ENCODE results near the gene PWWP2B.

The PWWP2B gene

DNA sequence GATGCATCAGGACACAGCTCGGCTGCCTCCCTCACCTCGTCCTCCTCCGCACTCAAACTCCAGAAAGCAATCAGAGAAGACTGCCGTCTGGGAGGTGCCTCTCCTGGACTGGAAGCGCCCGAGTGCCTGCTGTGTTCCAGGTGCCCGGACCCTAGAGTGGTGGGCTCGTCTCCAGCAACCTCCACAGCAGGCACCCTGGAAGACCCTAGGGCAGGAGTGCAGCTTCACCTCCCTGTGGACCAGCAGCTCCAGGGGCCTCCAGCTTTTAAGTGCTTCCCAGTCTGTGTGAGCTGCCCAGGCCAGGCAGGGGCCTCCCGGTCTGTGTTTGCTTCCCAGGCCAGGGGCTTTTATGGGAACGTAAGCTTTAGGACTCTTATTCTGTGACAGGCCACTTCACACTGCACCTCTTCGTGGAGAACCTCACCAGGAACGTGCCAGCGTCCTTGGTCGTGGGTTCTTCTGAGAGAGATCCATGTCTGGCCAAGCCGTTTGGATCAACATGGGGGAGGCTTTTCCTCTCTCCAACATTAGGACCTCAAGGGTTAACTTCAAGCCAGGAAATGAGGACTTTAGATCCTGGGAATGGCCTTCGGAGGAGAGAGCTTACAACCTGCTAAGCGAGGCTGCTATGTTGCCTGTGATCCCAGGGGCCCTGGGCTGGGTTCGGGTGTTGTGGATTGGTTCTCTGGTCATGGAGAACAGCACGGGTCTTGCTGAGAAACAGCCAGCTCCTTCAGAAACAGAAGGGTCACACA, 5.9 kb upstream of the PWWP2B start:
- Histone ChIP-seq H3K27ac (ENCODE audit: low read length) (no peak overlapping the region), H3K27me3 (ENCODE audit: low read depth, low read length) (no peaks in the 10 kb centered on the region), H3K36me3 (ENCODE audit: control insufficient read depth in 1 of 2, insufficient read depth in 2 of 2, low read length in 2 of 2) (no peaks in the 10 kb centered on the region), H3K4me3 (ENCODE audit: low read depth in 1 of 2, low read length in 2 of 2) (no peak overlapping the region), H3K9me3 (ENCODE audit: control insufficient read depth in 1 of 2, low read length in 2 of 2) (no peaks in the 10 kb centered on the region), H3K4me1 (ENCODE audit: control insufficient read depth in 1 of 2, insufficient read depth in 2 of 2, low read length in 2 of 2) (peaks cover 0 to 9% of the 10 kb centered on the region in 2 donors)

GRCh38 chr10:132391676-132392020, 5.4 kb upstream of the PWWP2B start:
- no peaks in the 10 kb centered on the region for H3K36me3 ChIP-seq (ENCODE audit: control insufficient read depth in 1 of 2, insufficient read depth in 2 of 2, low read length in 2 of 2)
- no peak overlapping the region for H3K4me3 ChIP-seq (ENCODE audit: low read depth in 1 of 2, low read length in 2 of 2)
- no peak overlapping the region for H3K27ac ChIP-seq (ENCODE audit: low read length)
- H3K4me1 ChIP-seq (ENCODE audit: control insufficient read depth in 1 of 2, insufficient read depth in 2 of 2, low read length in 2 of 2), result peaks cover 0 to 9% of the 10 kb centered on the region in 2 donors
- no peaks in the 10 kb centered on the region for H3K27me3 ChIP-seq (ENCODE audit: low read depth, low read length)
- no peaks in the 10 kb centered on the region for H3K9me3 ChIP-seq (ENCODE audit: control insufficient read depth in 1 of 2, low read length in 2 of 2)

DNA sequence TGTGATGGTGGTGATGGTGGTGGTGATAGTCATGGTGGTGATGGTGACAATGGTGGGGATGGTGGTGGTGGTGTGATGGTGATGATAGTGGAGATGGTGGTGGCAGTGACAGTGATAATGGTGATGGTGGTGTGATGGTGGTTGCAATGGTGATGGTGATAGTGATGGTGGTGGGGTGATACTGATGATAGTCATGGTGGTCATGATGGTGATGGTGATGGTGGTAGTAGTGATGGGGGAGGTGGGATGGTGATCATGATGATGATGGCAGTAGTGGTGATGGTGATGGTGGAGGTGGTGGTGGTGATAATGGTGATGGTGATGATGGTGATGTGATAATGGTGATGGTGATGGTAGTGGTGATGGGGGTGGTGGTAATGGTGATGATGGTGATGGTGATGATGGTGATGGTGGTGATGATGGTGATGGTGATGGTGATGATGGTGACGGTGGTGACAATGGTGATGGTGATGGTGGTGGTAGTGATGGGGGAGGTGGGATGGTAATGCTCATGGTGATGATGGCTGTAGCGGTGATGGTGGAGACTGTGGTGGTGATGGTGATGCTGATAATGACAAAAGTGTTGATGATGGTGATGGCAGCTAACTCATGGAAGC, 4.7 kb upstream of the PWWP2B start:
- Histone ChIP-seq H3K27ac (ENCODE audit: low read length) (no peak overlapping the region), H3K4me3 (ENCODE audit: low read depth in 1 of 2, low read length in 2 of 2) (no peak overlapping the region), H3K36me3 (ENCODE audit: control insufficient read depth in 1 of 2, insufficient read depth in 2 of 2, low read length in 2 of 2) (no peaks in the 10 kb centered on the region), H3K27me3 (ENCODE audit: low read depth, low read length) (no peaks in the 10 kb centered on the region), H3K4me1 (ENCODE audit: control insufficient read depth in 1 of 2, insufficient read depth in 2 of 2, low read length in 2 of 2) (peaks cover 0 to 9% of the 10 kb centered on the region in 2 donors), H3K9me3 (ENCODE audit: control insufficient read depth in 1 of 2, low read length in 2 of 2) (no peaks in the 10 kb centered on the region)

- Histone ChIP-seq H3K9me3 (ENCODE audit: control insufficient read depth in 1 of 2, low read length in 2 of 2) (no peaks in the 10 kb centered on the region), H3K27me3 (ENCODE audit: low read depth, low read length) (no peaks in the 10 kb centered on the region), H3K27ac (ENCODE audit: low read length) (no peak overlapping the region), H3K36me3 (ENCODE audit: control insufficient read depth in 1 of 2, insufficient read depth in 2 of 2, low read length in 2 of 2) (no peaks in the 10 kb centered on the region), H3K4me1 (ENCODE audit: control insufficient read depth in 1 of 2, insufficient read depth in 2 of 2, low read length in 2 of 2) (peaks cover 2 to 15% of the 10 kb centered on the region in 2 donors), H3K4me3 (ENCODE audit: low read depth in 1 of 2, low read length in 2 of 2) (no peak overlapping the region)
Measured at GRCh38 chr10:132392811-132393694, 3.9 kb upstream of the PWWP2B start.

GRCh38 chr10:132393695-132394181, 3.3 kb upstream of the PWWP2B start:
- no peaks in the 10 kb centered on the region for H3K27me3 ChIP-seq (ENCODE audit: low read depth, low read length)
- H3K4me1 ChIP-seq (ENCODE audit: control insufficient read depth in 1 of 2, insufficient read depth in 2 of 2, low read length in 2 of 2), result peaks cover 8 to 22% of the 10 kb centered on the region in 2 donors
- H3K9me3 ChIP-seq (ENCODE audit: control insufficient read depth in 1 of 2, low read length in 2 of 2), result no peaks in the 10 kb centered on the region
- H3K27ac ChIP-seq (ENCODE audit: low read length), result no peak overlapping the region
- H3K36me3 ChIP-seq (ENCODE audit: control insufficient read depth in 1 of 2, insufficient read depth in 2 of 2, low read length in 2 of 2), result no peaks in the 10 kb centered on the region
- H3K4me3 ChIP-seq (ENCODE audit: low read depth in 1 of 2, low read length in 2 of 2), result no peak overlapping the region

- Histone ChIP-seq H3K36me3 (ENCODE audit: control insufficient read depth in 1 of 2, insufficient read depth in 2 of 2, low read length in 2 of 2) (no peaks in the 10 kb centered on the region), H3K27ac (ENCODE audit: low read length) (no peak overlapping the region), H3K9me3 (ENCODE audit: control insufficient read depth in 1 of 2, low read length in 2 of 2) (no peaks in the 10 kb centered on the region), H3K27me3 (ENCODE audit: low read depth, low read length) (no peaks in the 10 kb centered on the region), H3K4me1 (ENCODE audit: control insufficient read depth in 1 of 2, insufficient read depth in 2 of 2, low read length in 2 of 2) (peaks cover 8 to 27% of the 10 kb centered on the region in 2 donors), H3K4me3 (ENCODE audit: low read depth in 1 of 2, low read length in 2 of 2) (no peak overlapping the region)
Measured at GRCh38 chr10:132394201-132394811, 2.7 kb upstream of the PWWP2B start.

DNA sequence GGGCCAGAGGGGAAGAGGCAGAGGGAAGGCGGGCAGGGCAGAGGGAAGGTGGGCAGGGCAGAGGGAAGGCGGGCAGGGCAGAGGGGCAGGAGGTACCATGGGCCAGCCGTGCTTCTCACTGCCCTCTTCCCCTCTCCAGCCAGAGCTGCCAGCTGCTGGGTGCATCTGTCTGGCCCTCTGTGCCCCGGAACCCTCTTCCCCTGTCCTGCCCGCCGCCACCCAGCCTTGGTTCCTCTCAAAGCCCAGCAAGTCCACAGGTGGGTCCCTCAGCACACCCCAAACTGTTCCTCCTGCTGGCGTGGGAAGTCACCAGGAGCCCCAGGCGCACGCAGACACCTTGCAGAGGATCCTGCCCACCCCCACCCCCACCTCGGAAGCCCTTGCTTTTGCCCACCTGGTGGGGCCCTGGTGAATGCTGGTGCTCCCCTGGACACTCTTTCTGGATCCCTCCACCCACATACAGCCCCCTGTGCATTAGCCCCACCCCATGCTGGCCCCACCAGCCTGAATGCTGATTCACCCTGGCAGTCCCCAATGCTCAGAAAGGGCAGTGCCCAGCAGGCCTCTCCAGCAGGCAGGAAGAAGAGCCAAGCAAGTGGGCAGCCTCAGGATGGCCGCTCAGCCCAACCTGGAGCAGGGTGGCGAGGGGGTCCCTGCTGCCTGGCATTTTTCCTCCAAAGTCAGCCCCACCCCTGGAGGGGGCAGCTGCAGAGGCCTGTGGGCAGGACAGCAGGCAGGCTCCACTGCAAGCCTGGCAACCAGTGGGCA, 1.9 kb upstream of the PWWP2B start:
- Histone ChIP-seq H3K36me3 (ENCODE audit: control insufficient read depth in 1 of 2, insufficient read depth in 2 of 2, low read length in 2 of 2) (no peaks in the 10 kb centered on the region), H3K4me3 (ENCODE audit: low read depth in 1 of 2, low read length in 2 of 2) (no peak overlapping the region)

GRCh38 chr10:132395704-132396493, 1.1 kb upstream of the PWWP2B start:
- Histone ChIP-seq H3K4me1 (ENCODE audit: control insufficient read depth in 1 of 2, insufficient read depth in 2 of 2, low read length in 2 of 2) (peaks cover 8 to 40% of the 10 kb centered on the region in 2 donors), H3K4me3 (ENCODE audit: low read depth in 1 of 2, low read length in 2 of 2) (peak overlapping the region in 1 of 2 donors; percentile 57), H3K9me3 (ENCODE audit: control insufficient read depth in 1 of 2, low read length in 2 of 2) (no peaks in the 10 kb centered on the region), H3K36me3 (ENCODE audit: control insufficient read depth in 1 of 2, insufficient read depth in 2 of 2, low read length in 2 of 2) (no peaks in the 10 kb centered on the region), H3K27me3 (ENCODE audit: low read depth, low read length) (no peaks in the 10 kb centered on the region), H3K27ac (ENCODE audit: low read length) (no peak overlapping the region)

More for the DNA sequence above, 1.9 kb upstream of the PWWP2B start:
- H3K27ac ChIP-seq (ENCODE audit: low read length), result no peak overlapping the region
- H3K4me1 ChIP-seq (ENCODE audit: control insufficient read depth in 1 of 2, insufficient read depth in 2 of 2, low read length in 2 of 2), result peaks cover 8 to 34% of the 10 kb centered on the region in 2 donors
- no peaks in the 10 kb centered on the region for H3K9me3 ChIP-seq (ENCODE audit: control insufficient read depth in 1 of 2, low read length in 2 of 2)
- no peaks in the 10 kb centered on the region for H3K27me3 ChIP-seq (ENCODE audit: low read depth, low read length)

DNA sequence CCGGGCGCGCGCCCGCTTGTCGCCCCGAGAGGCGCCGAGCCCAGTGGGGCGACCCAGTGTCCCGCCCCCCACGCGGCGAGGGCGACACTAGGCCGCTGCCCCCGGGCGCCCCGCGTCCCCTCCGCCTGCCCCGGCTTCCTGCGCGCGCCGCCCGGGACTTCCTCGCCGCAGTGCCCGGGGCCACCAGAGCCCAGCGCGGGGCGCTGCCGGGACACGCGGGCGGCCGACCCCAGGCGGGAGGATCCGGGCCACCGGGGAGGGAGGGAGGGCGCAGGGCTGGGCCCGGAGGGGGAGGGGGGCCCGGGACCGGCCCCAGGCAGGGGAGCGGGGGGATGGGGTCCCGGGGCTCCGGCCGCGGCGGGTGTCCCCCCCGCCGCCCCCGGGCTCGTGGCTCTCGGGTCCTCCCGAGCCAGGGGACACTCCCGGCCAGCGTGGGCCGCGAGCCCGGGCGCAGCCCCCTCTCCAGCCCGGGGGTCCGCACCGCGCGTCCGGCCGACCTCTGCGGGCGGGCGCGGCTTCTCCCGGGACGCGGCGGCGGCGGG, 435 bp upstream of the PWWP2B start:
- Histone ChIP-seq H3K36me3 (ENCODE audit: control insufficient read depth in 1 of 2, insufficient read depth in 2 of 2, low read length in 2 of 2) (no peaks in the 10 kb centered on the region), H3K9me3 (ENCODE audit: control insufficient read depth in 1 of 2, low read length in 2 of 2) (no peaks in the 10 kb centered on the region), H3K4me1 (ENCODE audit: control insufficient read depth in 1 of 2, insufficient read depth in 2 of 2, low read length in 2 of 2) (peaks cover 8 to 40% of the 10 kb centered on the region in 2 donors), H3K27ac (ENCODE audit: low read length) (no peak overlapping the region), H3K27me3 (ENCODE audit: low read depth, low read length) (no peaks in the 10 kb centered on the region), H3K4me3 (ENCODE audit: low read depth in 1 of 2, low read length in 2 of 2) (peak overlapping the region in 1 of 2 donors; percentile 57)
